ENCODE measurements around the gene UPK1B.

GRCh38 chr3:119207512-119207875, 34.1 kb downstream of the UPK1B start:
- TF ChIP-seq CTCF (IDR thresholded peaks at IDR 0.05) (no peak), POLR2A (IDR thresholded peaks at IDR 0.05) (no peak)
